HG03575 (cell line): ENCODE data around the gene PFDN1.

Experiments used
- ATAC-seq: cut with Tn5 transposase; IDR thresholded peaks from one replicate; pipeline ENCODE4 v1.9.1; 2021; ENCODE audit not compliant: unreplicated experiment, insufficient number of reproducible peaks, low FRiP score; ENCODE audit errors: extremely low read depth

Gene PFDN1

DNA sequence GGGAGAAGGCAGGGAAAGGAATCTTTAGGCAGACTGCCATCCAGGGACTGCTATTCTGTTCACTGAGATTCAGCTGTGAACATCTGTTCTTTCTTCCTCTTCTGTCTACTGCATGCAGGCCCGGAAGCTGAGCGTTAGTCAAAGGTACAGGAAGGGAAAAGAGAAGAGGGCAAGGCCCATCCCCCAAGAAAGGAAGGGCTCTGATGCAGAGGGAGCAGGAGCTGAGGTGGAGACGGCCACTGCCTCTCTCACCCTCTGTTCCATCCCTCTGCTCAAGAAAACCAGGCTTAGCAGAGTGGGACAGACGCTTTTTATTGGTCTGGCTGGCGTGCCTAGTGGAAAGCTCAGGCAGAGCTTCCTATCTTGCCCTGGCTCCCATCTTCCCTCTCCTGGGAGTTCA is 57.6 kb downstream of the PFDN1 start:
- no peak for ATAC-seq

DNA sequence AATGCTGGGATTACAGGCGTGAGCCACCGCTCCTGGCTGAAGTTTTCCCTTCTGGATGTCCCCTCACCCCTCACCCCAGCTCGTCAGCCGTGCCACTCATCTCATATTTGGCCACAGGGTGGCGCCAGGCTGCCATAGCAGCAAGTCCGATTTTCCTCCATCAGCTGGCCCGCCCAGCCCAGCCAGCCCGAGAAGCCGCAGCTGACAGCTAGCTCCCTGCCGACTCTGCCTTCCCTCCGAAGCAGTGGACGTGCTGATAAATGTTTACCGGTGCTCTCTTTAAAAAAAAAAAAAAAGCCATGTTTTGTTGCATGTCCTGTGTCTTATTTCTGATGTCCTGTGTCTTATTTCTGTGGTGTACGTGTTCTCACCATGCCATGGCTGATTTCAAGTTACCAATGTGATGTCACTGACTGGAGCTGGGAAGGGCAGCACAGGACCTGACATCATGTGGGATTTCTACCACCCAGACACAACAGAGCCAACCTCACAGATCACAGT is 58.3 kb downstream of the PFDN1 start:
- no peak for ATAC-seq

DNA sequence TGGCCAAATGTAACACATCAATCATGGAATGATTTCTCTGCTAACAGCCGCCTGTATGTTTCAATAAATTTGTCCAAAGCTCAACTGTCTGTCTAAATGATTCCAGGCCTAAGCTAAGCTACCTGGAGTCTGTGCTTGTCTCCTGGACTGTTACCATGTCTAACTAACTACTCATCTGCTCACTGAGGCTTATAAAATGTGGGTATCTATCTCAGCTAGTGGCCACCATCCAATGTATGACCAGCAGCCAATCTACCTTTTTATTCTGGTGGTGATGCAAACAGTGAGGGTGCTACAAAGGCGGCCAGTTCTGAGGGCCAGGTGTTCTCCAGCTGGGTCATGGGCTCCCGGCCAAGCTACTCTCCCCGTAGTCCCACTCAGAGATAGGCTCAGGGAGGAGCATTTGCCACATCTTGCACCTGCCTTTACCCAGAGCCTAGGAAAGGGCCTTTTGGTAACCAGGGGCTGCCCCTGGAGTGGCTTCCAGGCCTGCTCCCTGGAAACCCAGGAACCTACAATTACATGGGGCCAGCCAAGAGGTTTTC is 59.1 kb downstream of the PFDN1 start:
- no peak for ATAC-seq

DNA sequence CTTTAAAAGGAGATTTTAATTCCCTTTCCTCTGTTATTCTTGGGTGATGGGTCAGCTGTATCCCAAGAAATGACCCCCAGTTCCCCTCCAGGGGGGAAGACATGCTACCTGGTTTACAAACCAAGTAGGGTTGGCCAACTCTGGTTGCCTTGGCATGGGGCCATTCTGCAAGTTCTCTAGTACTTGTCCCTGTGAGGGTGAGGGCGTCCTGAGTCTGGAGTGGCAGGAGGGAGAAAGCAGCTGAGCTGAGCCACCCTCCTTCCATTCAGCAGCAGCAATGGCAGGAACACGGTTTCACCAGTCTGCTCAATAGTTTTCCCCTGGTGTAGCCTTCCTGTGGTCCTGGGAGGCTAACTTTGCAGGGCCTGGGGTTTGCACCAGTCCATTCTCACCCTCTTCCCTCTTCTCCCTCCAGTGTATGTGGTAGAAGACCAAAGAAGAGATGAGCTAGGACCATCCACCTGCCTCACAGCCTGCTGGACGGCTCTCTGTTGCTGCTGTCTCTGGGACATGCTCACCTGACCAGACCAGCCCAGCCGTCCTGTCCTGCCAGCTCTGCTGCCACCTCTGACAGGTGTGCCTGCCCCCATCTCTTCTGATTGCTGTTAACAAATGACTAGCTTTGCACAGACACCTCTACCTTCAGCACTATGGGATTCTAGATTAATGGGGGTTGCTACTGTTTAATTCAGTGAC is 59.9 kb downstream of the PFDN1 start:
- ATAC-seq = no peak

DNA sequence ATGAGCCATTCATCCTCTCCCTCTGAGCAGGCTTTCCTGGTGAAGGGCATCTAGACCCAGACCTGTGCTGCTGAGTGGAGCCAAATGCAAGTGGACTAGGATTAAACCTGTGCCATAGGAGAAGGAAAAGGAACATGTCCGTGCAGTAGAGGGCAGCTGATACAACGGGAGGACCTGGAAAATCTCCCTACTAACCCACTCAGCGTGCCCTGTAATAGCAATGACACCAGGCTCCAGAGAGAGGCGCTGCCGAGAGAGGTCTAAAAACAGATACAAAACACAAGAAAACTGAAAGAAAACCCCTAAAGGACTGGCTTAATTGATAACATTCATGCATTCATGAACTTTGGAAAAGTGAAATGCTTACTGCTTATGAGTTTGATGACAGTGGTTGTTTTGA is 60.8 kb downstream of the PFDN1 start:
- ATAC-seq = no peak

DNA sequence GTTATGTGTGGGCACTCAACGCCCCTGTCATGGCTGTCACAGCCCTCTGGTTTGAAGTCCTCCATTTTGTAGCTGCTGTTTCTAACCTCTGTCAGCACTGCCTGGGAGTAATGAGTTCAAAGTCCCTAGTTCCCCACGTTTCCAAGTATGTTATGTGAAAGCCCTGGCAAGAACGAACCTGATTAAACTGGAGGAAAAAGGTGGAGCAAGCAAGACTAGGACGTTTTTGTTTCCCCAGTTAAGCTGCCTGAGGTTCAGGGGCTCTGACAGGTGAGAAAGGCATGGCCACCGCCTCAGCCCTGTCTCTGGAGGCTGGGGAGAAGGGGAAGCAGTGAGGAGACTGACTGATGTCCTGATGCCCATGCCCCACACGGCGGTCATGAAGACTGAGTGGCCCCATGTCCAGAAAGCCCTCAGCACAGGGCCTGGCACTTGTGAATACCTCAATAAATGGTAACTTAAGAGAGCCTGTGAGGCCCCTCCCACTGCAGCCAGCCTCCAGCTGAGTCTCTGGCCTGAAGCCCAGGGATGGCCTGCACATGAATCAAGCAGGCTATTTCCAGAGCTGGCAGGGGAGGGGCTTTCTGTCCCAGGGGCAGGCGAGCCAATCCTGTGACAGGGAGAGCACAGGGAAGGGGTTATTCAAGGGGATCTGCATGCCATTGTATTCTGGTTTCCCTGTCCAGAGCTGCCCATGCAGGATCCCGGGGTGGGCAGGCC is 61.8 kb downstream of the PFDN1 start:
- no peak for ATAC-seq

DNA sequence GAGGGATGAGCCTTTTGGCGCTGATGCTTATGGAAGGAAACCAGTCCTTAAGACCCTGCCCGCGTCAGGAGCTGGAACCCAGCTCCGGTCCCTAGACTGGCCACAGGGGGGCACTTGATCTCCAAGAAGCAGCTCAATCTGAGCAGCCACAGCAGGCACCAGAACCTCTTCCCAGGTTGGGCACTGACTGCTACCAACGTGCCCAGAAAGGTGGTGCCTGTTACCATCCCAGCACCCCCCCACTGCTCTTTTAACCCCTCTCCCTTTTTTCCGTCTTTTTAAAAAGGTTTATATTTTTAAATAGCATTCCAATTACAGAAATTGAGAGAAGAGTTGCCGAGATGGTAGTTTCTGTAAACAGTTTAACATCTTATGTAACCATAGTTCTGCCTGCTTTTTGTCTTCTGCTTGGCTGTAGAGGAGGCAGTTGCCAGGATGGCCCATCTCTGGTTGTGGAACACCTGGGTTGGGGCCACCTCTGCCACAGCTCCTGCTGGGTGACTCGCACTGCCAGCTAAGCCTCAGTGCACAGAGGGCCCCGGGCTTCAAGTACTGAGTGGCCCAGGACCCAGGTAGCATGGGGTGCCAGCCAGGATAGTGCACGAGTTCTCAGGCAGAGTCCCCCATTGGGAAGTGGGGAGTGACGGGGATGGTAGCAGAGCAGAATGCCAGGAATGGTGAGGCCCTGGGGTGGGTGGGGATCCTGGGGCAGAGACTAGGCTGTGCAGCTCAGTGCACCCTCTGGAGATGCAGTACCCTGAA is 62.8 kb downstream of the PFDN1 start:
- ATAC-seq = no peak

DNA sequence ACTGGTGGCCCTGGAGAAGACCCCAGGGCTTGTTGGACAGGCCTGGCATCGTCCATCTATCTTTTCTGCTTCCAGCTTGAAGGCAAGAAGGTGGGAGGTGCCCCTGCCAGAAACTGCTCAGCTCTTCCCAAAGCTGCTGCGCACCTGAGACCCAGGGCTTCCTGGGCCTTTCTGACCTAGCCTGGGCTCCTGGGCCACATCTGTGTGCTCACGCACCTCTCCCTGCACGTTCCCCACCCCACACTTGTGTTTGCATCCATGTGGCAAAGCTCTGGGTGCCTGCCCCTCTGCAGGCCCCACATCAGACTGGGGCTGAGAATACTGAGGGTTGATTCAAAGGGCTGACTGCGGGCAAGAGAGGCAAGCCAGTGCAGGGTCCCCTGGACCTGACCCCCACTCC is 63.4 kb downstream of the PFDN1 start:
- no peak for ATAC-seq

DNA sequence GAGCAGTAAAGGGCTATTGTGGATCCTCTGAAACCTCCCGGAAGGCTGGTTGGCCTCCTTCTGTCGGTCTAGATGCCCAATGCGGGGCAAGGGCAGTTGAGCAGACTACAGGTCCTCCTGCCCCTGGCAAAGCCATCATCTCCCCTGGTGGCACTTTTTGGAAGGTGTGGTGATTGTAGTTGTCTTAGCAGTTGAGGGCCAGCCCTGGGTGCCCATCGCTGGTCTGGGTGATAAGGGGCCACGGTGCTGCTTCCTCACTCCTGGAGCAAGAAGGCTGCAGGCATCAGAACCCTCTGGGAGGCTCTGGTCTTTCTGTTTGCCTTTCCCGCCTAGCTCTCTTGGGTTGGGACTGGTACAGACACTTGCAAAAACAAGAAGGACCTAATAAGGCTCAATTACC is 64.1 kb downstream of the PFDN1 start:
- no peak for ATAC-seq

DNA sequence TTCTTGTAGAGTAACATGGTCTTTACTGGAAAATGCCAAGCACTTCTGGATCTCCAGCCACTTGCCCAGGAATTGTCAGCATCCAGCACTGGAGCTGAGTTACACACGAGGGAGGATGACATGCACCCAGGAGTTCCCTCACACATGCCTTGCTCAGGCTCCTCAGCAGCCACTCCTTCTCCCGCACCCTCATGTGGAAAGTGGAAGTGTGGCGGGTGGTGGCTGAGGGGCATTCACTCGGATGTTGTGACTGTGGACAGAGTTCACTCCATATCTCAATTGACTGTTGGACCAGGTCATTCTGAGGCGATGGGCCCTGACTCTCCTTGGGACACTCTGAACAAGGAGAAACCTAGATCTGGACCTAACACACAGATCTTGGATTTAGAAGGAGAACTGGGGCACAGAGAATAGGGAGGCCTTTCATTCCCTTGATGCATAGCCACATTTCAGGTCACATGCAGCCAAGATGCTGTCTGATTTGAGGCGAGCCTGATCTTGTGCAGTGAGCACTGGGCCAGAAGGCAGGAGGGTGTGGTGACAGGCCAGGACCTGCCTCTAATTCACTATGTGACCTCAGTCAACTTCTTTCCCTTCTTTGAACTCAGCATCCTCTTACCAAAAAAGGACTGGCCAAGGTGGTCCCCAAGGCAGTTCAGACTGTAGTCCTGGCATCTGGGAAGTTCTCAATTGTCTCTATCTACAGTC is 65.9 kb downstream of the PFDN1 start:
- no peak for ATAC-seq

DNA sequence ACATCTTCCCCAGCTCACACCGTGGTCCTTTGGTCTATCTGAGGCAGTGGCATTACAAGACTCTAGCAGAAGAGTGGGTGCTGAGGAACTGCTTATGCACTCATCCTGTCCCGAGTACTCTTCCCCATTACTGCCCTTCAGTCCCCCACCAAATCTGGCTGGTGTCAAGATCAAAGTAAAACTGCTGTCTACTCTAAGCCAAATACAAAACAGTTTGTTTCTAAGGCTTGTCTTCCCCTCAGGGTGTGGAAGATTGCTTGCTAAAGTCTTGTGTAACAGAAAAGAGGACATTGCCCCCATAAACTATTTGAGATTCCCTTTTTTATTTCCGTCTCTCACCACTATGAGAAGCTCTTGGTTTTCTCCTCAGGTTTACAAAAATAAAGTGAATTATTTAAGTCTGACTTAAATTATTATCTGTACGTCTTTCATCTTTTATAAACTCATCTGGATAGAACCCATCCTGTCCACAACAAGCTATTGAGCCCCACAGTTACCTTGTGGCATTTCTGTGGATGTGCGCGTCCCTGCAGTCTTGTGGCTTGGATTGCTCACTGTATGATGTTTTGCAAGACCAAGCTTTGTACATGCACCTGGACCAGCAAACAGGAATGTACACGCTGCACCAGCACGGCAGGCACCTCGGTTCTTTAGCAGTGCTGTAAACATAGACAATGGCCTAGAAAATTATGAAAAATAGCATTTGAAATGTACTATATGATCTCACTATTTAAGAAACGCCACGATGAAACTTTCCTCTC is 66.9 kb downstream of the PFDN1 start:
- ATAC-seq = no peak

DNA sequence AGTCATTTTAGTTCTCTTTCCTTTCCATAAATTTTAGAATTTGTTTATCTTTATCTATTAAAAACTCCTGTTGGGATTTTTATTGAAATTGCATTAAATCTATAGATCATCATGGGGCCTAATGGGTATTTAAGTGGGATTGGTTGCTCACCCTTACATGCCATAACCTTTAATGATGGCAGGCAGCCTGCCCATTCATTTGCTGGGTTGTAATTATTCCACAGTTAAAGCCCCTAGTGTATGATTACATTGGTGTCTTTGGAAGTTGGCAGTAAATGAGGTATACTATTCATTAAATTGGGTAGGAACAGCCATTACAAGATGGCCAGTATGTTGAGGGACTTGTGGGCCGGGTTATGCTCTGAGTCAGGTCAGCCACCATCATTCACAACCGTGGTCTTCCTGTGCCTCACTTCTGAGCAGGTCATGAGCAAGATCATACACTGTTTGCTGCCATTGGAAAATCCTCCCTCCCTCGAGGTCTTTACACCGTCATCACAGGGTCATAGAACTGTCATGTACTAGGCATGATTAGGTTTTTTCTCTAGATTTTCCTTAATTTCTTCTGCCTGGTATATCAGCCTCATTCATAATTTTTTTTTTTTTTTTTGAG is 68.4 kb downstream of the PFDN1 start:
- ATAC-seq = no peak

DNA sequence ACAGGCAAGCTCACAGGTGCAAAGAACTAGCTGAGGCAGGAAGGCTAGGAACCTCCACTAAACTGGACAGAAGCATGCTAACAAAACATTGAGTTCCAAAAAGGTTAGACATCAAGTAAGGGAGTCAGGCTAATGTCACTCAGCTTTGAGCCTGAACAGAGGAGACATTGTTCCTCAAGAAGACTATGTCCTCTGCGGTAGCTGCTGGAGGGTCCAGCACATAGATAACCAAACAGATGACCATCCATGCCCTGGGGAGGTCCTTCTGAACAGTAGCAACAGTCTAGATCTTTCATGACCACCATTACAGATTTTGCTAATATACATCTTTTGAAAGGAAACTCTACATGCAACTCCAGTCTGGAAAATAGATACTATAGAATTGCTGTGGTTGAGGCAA is 70.2 kb downstream of the PFDN1 start:
- ATAC-seq = no peak

DNA sequence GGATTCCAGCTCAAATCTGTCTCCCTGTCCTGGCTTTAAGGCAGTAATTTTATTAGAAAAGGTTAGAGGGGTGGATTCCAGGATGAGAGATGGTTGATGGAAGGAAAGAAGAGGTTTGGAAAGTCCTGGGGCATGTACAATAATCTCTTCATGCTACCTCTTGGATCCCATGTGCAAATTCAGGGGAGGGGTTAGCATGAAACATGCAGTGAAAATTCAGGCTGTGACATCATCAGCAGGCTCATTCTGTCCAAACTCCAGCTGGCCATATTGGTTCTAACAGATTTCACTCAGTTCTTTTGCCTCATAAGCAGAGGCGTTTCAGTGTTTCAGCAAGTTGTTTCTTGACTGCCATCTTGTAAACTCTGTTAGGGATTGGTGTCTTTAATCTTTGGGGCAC is 72.5 kb downstream of the PFDN1 start:
- ATAC-seq = no peak

DNA sequence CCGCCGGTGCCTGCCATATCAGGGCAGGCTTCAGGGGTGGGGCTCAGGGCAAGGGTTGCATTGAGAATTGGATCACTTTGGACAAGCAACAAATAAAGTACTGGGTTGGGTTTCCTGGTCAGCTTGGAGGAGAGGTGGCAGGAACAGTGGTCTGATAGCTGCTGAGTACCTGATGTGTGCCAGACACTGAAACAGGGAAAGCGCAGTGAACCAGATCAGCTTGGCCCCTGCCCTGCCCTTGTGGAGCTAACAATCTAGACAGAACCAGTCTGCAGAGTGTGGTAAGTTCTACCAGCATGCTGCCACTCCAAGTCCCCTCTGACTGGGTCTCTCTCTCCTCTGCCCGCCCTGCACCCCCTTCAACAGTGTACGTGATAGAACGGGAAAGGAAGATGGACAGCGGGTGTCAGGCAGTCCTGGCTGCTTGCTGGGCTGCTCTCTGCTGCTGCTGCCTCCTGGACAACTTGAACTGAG is 74.5 kb downstream of the PFDN1 start:
- ATAC-seq = no peak

DNA sequence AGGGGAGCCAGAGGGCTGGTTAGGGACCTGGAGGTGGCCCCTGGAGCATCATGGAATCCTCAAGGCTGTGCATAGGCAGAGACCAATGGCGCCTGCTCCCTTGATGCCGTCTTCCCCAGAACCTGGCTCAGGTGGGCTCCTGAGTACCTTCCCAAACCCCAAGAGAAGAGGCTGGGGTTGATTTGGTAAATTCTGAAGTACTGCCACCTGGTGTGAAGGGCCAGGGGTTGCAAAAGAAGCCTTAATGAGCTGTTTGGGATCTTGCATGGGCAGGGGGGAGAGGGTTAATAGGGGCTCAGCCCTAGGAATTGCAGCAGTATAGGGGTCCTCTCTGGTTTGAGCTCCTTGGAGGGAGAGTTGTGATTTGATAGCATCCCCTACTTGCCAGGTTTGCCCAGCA is 75.9 kb downstream of the PFDN1 start:
- ATAC-seq = no peak

DNA sequence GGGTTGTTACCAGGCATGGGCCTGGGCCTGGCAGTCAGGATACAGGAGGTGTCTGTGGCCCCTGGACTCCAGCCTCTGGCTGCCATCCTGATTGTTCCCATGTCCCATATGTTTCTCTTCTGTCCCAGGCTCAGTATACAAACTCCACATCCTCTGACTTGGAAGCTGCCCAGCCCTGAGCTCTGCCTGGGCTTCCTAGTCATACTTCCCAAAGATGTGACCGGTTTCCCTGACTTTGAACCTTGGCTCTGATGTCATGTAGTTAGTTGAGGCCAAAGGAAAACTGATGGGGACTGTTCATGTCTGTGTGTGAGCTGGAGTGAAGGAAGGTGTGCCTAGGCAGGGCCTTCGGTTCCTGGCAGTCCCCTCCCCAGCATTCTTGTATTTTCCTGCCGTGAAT is 77.5 kb downstream of the PFDN1 start:
- ATAC-seq = no peak

DNA sequence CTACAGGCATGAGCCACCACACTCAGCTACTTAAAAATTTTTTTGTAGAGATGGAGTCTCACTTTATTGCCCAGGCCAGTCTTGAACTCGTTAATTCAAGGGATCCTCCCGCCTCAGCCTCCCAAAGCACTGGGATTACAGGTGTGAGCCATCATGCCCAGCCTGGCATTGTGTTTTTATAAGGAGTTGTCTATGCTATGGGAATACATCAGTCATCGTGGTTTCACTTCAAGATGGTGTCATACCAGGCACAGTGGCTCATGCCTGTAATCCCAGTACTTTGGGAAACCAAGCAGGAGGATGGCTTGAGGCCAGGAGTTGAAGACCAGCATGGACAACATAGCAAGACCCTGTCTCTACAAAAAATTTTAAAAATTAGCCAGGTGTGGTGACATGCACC is 78.2 kb downstream of the PFDN1 start:
- no peak for ATAC-seq
